Myocyte (in vitro differentiated cells): Measurements from ENCODE around the gene GOSR2. TPM values are rescaled to one million over a fixed set of nuclear protein-coding genes. Genes with fewer than 3 reads are reported as not detected.

ENCODE experiments used
- DNase-seq: peaks from one replicate; pipeline ENCODE4 v3.0.0-alpha.2; 2012; ENCODE audit warnings: low read depth
- total RNA-seq: library from RNA; depleted of rRNA; stranded (reverse); fragments of >200 nt; gene quantifications from 2 replicates; pipeline ENCODE4 v1.2.3, GENCODE V29; 2014

GOSR2 gene
- total RNA-seq, 1 donor from 2014 or later: 45.2 TPM

DNA sequence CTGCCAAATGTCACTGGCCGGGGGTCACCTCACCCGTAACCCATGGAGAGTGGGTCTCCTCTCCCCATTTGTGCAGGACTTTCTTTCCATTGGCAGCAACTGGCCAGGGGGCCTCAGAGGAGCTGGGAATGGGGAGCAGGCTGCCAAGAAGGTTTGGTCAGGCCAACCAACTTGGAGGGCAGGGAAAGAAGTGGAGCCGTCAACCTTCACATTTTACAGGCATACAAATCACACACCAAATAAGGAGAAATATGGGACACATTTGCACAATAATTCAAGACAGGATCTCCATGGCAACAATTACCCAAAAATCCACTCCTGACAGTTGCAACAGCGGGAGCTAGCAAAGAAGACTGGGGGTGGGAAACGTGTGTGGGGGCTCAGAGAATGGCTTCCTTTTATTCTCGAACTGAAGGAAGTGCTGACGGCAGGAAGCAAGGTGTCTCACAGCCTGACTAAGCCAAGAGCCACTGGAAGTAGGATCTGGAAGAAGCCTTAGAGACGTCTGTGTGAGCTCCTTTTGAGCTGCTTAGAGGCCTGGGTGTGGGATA lies 35.2 kb downstream of the GOSR2 start:
- DNase-seq: no peak

DNA sequence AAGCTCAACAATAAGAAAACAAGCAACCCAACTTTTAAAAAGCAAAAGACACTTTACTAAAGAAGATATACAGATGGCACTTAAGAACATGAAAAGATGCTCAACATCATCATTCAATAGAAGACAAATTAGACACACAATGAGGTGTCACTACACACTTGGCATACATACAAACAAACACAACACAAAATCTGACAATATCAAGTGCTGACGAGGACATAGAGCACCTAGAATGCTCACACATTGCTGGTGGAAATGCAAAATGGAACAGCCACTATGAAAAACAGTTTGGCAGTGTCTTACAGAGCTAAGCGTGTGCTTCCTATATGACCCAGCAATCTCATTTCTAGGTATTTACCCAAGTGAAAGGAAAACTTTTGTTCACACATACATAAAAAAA lies 37.2 kb downstream of the GOSR2 start:
- no peak for DNase-seq

DNA sequence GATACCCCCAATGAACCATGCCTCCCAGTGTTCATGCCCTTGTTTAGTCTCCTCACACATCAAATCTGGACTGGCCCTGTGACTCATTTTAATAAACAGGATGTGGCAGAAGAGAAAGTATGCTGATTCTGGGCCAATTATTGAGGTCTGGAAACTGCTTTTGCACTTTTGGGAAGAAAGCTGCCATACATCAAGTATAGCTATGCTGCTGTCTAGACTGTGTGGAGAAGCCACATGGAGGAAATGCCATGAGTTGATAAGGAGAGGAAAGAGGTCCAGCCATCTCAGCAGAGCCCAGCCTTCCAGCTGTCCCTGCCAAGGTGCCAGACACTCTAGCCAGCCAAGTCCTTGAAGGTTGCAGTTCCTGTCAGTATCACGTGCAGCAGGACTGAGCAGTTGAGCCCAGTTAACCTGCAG lies 39.4 kb downstream of the GOSR2 start:
- no peak for DNase-seq

DNA sequence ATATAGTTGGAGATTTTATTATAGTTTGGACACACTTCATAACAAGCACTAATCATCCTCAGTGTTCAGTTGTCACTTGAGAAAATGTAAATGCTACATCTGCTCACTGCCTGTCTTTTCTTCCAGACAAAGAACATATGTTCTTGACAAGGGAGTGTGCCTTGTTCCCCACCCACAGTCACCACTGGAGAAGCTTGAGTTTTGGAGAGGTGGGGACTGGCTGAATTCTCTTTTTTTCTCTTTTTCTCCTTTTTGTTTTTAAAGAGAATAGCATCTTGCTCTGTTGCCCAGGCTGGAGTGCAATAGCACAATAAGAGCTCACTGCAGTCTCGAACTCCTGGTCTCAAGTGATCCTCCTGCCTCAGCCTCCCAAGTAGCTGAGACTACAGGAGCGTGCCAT lies 40.6 kb downstream of the GOSR2 start:
- DNase-seq: no peak

DNA sequence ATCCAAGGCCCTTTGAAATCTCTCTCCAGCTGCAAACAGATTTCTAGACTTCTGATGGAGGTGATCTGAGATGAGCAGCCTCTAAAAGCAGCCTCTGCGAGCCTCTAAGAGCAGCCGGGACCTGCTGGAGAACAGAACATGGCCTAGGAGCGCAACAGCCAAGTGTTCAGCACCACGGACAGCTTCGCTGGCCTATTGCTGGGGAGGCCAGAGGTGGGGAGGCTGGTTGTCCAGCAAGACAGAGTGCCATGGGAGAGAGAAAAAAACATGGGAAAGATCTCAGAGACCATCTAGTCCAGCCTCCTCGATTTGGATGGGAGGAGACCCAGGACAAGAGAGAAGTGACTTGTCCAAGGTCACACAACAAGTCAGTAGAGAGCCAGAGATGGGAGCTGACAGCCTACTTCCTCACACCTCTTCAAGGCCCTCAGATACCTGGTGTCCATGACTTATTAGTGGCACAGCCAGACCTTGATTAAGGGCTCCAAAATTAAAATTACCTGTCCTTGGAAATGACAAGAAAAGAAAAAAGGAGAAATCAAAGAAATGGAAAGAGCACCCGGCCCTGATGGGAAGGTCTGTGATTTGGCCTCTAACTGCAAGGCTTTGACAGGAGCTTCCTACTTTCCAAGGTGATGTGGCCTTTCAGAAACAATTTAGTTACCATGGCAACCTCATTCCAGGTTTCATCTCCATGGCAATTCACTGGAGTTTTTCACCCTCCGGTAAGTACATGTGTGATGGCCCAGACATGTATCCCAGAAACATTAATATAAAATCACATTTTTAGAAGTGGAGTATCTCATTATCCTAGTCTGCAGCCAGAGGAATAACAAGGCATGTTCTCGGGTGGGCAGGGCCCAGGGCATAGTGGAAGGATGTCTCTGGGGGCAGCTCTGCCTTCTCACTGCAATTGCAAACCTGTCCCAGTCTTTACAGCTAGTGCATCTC lies 41.6 kb downstream of the GOSR2 start:
- peak; percentile 64 for DNase-seq

DNA sequence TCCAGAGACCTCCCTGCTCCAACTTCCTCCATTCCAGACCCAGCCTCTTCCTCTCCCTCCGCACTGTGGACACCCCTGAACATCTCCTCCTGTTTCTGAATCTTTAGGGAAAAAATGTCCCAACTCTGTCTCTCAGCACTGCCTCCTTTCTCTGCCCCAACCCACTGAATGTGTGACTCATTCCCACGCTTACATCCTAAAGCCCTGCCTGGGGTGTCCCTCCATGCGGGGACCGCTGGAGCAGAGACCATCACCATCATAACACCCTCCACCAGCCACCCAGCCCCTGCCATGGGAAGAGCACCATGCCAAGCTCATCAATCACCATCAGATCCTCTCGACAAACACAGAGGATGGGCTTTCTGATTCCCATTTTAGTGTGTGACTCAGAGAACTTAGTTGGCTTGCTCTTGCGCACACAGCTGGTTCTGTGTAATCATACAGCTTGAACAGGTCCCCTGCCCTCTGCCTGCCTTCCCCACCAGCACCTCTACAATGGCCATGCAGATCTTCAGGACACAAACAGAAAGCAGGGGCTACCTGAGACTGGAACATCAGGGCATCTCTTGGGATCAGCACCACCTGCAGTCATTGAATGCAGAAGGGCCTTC lies 45.4 kb downstream of the GOSR2 start:
- DNase-seq: no peak

DNA sequence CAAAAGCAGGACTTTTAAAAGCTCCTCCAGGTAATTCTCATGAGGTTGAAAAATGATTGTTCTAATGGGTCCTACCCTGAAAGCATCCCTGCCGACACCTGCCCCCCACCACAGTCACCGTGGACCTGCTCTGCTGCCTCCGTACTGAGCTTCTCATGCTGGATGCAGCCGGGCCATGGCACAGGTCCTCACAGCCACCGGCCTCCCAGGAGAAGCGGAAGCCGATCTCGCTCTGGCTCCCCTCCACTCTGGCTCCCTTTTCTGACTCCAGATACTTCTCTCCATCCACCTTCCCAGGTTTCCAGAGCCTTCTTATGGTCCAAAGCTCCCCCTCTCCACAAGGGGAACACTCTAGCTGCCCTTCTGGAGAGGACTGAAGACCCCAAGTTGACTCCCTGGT lies 45.9 kb downstream of the GOSR2 start:
- no peak for DNase-seq

DNA sequence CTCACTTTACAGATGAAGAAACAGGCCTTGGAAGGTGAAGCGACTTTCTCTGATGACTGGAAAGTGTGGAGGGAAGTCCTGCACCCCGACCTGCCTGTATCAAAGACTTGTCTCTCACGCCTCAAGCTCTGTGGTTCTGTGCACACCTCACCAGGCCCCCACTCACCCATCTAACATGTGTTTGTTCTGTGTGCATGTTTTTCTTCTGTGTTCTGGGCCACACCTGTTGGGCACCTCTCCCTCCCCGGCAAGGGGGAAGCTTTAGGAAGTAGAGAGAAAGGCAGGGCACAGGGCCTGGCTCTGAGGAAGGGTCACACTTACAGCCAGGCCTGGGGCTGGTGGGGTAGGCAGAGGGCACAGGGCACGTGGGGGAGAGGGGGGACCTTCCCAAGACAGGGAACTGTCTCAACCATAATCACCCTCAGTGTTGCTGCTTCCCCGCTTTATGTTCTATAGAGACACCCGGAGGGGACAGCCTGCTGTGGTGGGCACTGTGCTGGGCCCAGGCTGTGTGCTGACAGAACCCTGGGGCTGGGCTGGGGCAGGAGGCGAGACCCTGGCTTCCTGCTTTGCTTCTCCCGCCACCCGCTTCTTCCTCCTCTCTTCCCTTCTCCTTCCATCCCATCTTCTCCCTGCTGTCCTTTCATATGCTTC lies 48.8 kb downstream of the GOSR2 start:
- DNase-seq: no peak

DNA sequence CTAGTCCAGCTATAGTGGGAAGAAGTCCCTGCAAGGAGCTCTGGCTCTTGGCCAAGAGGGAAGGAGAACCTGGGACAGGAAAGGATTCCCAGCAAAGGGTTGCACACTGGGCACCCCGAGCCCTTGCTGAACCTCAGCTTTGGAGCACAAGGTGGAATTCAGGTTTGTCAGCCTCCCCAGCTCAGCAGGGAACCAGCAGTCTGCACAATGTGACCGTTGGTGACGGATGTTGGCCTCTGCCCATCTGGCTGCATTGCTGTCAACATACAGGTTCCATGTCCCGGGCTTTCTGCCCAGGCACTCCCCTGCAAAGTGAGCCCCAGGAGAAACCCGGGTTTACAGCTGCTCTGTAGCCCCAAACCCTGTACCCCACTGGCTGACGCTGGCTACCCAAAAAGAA lies 49.4 kb downstream of the GOSR2 start:
- DNase-seq: no peak

DNA sequence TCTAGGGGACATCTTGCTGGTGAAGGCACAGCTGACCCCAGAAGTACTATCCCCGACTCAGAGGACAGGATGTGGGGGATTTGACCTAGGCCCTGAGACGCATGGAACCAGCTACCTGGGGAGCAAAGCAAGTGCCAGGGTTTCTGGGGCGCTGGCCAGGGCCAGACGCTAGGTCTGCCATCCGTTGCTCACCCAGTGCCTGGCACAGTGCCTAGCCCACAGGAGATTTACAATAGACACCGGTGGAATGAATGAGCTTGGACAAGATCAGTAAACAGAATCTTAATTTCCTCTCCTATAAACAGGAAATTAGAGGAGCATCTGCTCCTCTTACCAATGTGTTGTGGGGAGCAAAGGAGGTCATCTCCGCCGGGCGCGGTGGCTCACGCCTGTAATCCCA lies 51.1 kb downstream of the GOSR2 start:
- no peak for DNase-seq

DNA sequence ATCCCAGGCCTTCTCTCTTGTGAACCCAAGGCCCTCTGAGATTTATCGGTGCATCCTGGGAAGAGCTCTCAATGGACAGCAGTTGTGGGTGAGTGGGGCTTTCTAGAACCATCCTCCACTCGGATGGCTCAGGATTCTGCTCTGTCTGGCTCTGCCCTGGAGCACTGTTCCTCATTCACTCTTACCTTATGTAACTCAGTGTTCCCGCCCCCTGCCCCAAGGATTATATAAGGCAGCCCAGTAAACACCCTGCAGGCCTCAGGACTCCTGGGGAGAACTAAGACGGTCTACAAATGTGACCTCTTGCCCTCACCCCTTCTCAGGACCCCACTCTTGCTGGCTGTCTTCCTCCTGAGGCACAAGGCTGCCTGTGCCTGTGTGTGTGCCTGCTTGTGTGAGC lies 52.3 kb downstream of the GOSR2 start:
- DNase-seq: no peak

DNA sequence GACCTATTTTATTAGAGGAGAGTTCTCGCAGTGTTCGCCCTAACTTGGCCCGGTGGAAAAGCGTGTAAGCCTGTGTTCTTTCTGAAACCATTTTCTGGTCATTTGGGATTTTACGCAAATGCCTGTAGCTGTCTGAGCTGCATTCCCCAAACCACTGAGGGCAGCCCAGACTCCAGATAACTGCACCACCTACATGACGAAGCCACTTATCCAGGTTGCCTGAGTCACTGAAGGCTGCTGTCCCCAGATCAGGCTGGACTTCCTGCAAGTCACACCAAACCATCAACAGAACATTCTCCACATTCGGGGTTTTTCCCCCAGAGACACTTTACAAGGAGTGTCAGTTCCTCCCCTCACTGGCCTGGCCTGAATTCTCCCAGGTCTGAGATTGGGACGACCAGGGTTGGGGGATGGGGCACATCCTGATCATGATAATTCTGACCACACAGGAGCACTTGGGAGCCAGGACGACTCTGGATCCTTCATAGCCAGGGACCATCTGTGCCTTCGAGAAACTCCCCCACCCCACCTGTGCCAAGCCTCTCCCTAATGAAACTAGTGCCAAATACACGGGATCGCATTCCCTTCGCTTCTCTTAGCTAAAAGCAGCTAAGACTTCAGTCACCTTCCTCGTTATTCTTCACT lies 53.8 kb downstream of the GOSR2 start:
- no peak for DNase-seq

DNA sequence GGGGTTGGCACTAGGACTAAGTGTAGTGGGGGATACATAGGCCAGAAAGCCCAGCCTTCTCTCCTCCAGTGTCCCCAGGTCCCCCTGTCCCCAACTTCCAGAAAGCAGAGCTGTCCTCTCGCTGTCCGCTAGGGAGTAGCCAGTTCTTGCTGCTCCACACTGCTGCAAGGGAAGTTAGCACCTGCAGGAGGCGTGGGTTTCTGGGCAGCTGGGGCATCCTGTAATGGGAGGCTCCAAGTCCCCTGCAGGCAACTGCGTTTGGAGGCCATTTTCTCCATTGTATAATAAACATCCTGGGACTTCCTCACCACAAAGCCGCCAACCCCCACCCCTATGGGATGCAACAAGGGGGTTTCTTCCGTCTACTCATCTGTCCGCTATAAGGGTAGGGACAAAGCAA lies 54.4 kb downstream of the GOSR2 start:
- peak; percentile 58 for DNase-seq

DNA sequence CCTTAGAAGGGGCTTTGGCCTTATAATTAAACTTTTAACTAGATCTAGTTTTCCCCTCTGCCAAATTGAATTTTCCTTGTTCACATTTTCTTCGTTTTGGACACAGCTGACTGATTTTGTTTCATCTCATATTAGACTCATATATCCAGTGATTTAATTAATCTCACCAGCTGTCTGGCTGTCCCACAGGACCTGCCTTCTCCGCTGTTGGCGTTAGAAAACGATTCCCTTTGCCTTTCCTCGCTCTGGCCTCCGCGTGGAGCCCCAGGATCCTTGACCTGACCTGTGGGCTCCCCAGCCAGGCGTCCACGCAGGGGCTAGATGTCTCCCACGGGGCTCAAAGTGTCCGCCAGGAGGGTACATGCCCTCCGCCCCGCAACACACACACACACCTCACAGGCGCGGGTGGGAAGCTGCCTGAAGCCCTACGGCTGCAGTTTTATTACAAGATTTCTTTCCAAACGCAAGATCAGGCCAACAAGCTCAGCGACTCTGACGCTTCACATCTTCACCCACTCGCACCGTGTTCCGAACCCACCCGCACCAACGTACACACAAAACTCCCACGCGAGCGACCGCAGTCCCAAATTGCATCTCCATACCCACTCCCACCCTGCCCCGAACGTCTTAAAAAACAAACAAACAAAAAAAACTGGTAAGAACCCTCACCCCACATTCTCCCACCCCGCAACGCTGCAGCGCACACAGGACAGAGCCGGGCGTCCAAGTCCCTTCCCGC lies 55.0 kb downstream of the GOSR2 start:
- no peak for DNase-seq

DNA sequence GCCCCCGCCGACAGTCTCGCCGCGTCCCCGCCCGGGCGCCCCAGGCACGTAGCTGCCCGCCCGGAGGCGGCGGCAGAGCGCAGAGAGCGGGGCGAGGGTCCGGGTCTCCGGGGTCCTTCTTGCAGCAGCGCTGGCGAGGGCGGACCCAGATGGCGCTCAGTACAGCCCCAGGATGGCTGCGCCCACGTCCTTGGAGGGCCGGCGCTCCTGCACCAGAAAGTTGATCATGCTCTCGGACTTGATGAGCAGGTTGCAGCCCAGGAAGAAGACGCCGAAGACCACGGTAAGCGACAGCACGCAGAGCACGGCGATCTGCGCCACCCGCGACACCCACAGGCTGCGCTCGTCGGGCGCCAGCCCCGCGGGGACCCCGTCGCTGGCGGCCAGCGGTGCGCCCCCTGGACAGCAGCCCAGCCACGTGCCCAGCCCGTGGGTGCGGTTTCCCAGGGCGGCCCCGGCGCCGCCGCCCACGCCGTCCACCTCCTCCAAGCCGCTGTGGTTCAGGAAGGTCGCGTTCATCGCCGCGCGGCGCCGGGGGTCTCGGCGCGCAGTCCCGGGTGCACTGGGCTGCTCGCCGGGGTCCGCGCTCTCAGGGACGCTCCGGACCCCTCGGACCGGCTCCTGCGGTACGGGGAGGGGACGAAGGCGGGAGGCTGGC lies 55.7 kb downstream of the GOSR2 start:
- no peak for DNase-seq

DNA sequence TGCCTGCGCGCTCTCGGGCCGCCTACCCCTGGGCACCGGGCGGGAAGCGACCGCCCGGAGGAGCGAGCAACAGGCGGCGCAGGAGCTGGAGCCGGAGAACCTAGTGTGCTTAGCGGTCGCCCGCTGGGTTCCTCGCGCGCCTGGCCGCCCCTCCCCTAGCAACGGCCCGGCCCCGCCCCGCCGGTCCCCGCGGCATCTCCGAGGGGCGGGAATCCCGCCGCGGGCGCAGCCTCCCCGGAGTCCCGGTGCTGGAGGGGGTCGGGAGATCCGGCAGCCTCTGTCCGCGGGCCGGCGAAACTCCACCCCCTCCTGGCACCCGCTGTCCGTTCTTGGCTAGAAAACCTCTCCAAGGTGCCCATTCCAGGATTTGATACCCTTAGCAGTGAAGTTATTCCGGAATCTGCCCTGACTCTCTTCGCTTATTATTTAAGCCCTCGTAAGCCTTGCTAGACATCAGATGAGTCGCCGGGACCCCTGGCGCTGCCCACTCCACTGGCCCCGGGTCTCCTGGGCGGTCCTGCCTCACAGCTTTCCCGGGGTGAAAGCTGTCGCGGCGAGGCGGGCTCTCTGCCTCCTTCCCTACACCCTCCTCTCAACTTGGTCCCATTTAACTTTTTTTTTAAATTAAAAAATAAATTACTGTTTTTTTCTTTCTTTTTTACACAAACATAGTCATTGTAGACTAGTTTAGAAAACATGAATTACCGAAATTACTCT lies 56.3 kb downstream of the GOSR2 start, which contains the start of gene RPRML:
Gene RPRML, minus strand, starts transcription at position 107 of the 717 bp plus-strand sequence. CDS start 246 bp downstream, outside the sequence.
- DNase-seq: peak; percentile 47

DNA sequence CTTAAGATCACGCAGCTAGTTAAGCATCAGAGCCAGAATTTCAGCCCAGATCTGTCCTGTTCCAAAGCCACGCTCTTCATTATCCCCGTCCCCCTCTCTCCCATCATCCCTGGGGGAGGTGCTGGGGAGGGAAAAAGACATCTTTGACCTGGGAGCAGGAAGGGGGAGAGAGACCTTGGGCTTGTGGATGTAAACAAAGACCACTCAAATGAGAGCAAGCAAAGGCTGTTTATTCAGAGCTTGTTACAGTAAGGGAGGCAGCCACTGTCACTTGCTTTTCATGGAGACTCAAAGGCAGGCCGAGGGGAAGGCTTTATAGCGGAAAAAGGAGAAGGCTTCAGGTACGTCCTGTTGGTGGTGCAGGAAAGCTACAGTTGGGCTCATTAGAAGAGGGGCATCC lies 59.6 kb downstream of the GOSR2 start:
- no peak for DNase-seq

DNA sequence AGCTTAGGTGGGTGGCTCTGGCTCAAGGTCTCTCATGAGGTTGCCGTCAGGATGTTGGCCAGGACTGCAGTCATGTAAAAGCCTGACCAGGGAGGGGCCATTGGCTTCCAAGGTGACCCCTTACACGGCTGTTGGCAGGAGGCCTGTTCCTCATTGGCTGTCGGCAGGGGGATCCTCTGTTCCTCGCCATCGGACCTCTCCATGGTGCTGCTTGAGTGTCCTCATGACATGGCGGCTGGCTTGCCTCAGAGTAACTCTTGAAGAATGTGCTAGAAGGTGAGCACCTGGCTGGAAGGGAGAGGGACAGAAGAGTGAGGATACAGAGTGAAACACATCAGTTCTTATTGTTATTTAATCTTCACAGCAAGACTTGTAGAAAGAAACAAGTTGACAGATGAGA lies 60.8 kb downstream of the GOSR2 start:
- DNase-seq: peak; percentile 50

DNA sequence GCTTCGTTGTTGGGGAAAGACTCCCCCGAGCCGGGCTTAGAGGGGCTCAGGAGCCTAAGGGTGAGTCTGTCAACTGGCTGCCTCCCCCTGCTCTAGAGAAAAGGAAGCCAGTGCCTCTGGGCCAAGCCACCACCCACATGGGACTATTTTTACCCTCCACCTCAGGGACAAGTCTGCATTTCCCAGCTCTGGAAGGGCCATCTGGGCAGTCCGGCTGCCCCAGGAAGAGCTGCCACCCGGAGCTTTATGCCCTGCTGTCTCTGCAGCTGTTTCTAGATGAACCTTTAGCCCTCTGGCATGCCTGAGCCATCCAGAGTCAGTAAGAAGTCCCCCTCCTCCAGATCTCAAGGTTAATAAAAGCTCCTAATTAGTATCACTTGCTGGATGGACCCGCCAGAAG lies 61.4 kb downstream of the GOSR2 start:
- peak; percentile 95 for DNase-seq
